A673 (cell line): ENCODE data around the gene FOXF1. TPM values are rescaled to one million over a fixed set of nuclear protein-coding genes. Genes with fewer than 3 reads are reported as not detected.

Source experiments
- BruUV-seq: library from RNA; stranded (reverse); fragments of 400-500 nt; replicated peaks from 2 replicates; lab custom pipeline; 2021; lab: Mats Ljungman, UMichigan
- CTCF ChIA-PET: fragments of 300-600 bp; sonication (Branson Sonifier 250); formaldehyde crosslinking; loops from one replicate; lab custom pipeline; 2022; ENCODE audit warnings: antibody characterized with exemption; lab: Charles Lee
- POLR2A ChIA-PET: fragments of 300-600 bp; sonication (Branson Sonifier 250); formaldehyde crosslinking; loops from one replicate; lab custom pipeline; 2022; ENCODE audit warnings: antibody characterized with exemption; ENCODE audit not compliant: low non-redundant PET; lab: Charles Lee
- DNase-seq: peaks from one replicate; pipeline ENCODE4 v3.0.0-alpha.2; 2015; ENCODE audit warnings: low spot score
- H3K27ac ChIP-seq: fragments of 200-600 bp; sonication (generic); 2 replicates; pipeline ENCODE4 v1.5.1; 2016; ENCODE audit warnings: mixed run types, low read depth, mild to moderate bottlenecking, mixed read lengths, antibody characterized with exemption, low read length; ENCODE audit not compliant: poor library complexity, severe bottlenecking
- H3K27me3 ChIP-seq: fragments of 200-600 bp; sonication (generic); replicated peaks from 2 replicates; pipeline ENCODE4 v1.6.1; 2017; ENCODE audit warnings: mixed run types, low read depth, mild to moderate bottlenecking, mixed read lengths, antibody characterized with exemption, low read length; ENCODE audit not compliant: insufficient read depth, poor library complexity
- H3K36me3 ChIP-seq: fragments of 200-600 bp; sonication (generic); 2 replicates; pipeline ENCODE4 v1.6.1; 2016; ENCODE audit warnings: mixed run types, mild to moderate bottlenecking, mixed read lengths, antibody characterized with exemption, low read length; ENCODE audit not compliant: insufficient read depth, poor library complexity, severe bottlenecking
- H3K4me1 ChIP-seq: fragments of 200-600 bp; sonication (generic); 2 replicates; pipeline ENCODE4 v1.6.1; 2017; ENCODE audit warnings: mixed run types, mild to moderate bottlenecking, mixed read lengths, antibody characterized with exemption, low read length; ENCODE audit not compliant: insufficient read depth, poor library complexity, severe bottlenecking
- H3K4me3 ChIP-seq: fragments of 200-600 bp; sonication (generic); 2 replicates; pipeline ENCODE4 v1.5.1; 2016; ENCODE audit warnings: low read depth, mixed run types, mild to moderate bottlenecking, mixed read lengths, low read length; ENCODE audit not compliant: poor library complexity, severe bottlenecking
- H3K9me3 ChIP-seq: fragments of 200-600 bp; sonication (generic); 2 replicates; pipeline ENCODE4 v1.6.1; 2016; ENCODE audit warnings: mixed run types, low read depth, mild to moderate bottlenecking, mixed read lengths, antibody characterized with exemption, low read length; ENCODE audit not compliant: poor library complexity, severe bottlenecking
- EZH2 ChIP-seq: fragments of 200-600 bp; sonication (generic); IDR thresholded peaks from 2 replicates; pipeline ENCODE4 v1.6.1; 2017; ENCODE audit warnings: borderline replicate concordance, low read depth, mild to moderate bottlenecking, mixed read lengths, antibody characterized with exemption, low read length; ENCODE audit not compliant: poor library complexity, severe bottlenecking
- intact Hi-C: fragments of 100-400 bp; cut with micrococcal nuclease; formaldehyde crosslinking; loops from one replicate; pipeline ENCODE4 v1.10.0; 2022; ENCODE audit not compliant: unreplicated experiment
- total RNA-seq: library from RNA; stranded (reverse); gene quantifications from 2 replicates; pipeline ENCODE4 v1.2.3, GENCODE V29; 2021
- TF ChIP-seq, protein P1 (sequence below): fragments of 300-800, 200-600 bp; sonication (generic); conservative IDR thresholded peaks from 2 replicates; pipeline ENCODE4 v1.5.1; 2017; ENCODE audit warnings: low read depth, mild to moderate bottlenecking, antibody characterized with exemption, low read length, moderate library complexity, mixed read lengths

FOXF1 gene
- total RNA-seq, 1 experiment from 2014 or later, result not detected

DNA sequence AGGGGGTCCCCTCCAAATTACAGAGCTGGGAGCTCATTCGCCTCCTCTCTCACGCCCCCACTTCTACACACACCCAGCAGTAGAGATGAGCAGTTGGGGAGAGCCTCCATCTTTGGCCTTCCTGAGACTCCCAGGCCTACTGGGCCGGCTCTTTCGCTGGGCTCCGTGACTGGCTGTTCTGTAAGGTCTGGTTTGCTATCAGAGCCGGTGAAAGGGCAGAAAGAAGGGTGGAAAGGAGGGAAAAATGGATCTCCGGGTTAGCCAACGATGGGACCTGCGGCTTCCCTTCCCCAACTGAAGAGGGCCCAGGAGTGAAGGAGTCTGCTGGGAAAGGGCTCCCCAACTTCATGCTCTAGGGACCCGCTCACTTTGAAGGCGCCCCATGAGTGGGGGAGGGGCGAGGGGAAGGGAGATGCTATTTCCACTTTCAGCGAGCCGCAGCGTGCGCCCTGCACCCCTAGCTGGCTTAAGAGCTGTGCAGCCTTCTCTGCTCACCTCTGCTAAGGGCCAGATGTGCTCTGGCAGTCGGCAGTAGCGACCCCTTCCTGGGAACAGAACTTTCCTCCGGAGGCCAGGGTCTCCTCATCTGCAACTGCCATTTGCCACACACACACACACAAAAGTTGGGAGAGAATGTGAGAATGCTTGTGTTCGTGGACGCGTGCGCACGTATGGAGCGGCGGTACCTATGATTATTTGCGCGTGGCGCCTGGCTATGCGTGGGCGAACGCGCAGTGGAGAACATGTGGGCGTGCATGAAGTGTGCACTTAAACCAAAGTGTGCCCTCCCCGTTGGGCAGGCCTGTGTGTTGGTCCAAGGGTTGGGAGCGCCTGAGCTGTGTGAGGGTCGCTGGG lies 2.9 kb upstream of the FOXF1 start:
- no peak for DNase-seq
- ChIA-PET CTCF (no interaction called here), POLR2A (no interaction called here)
- H3K27ac ChIP-seq, result no peak overlapping the region
- intact Hi-C loops, result no loop called here
- H3K4me3 ChIP-seq, result no peak overlapping the region
- no peaks in the 10 kb centered on the region for H3K9me3 ChIP-seq
- H3K27me3 ChIP-seq, result peaks cover 100% of the 10 kb centered on the region
- no TSS peak for BruUV-seq
- peak; percentile 62 for TF ChIP-seq EZH2
- TF ChIP-seq, protein P1, sequence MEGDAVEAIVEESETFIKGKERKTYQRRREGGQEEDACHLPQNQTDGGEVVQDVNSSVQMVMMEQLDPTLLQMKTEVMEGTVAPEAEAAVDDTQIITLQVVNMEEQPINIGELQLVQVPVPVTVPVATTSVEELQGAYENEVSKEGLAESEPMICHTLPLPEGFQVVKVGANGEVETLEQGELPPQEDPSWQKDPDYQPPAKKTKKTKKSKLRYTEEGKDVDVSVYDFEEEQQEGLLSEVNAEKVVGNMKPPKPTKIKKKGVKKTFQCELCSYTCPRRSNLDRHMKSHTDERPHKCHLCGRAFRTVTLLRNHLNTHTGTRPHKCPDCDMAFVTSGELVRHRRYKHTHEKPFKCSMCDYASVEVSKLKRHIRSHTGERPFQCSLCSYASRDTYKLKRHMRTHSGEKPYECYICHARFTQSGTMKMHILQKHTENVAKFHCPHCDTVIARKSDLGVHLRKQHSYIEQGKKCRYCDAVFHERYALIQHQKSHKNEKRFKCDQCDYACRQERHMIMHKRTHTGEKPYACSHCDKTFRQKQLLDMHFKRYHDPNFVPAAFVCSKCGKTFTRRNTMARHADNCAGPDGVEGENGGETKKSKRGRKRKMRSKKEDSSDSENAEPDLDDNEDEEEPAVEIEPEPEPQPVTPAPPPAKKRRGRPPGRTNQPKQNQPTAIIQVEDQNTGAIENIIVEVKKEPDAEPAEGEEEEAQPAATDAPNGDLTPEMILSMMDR, result no peak
- no peaks in the 10 kb centered on the region for H3K36me3 ChIP-seq
- peaks cover 9% of the 10 kb centered on the region for H3K4me1 ChIP-seq

GRCh38 chr16:86508028-86508946 lies 2.0 kb upstream of the FOXF1 start:
- BruUV-seq, result no TSS peak
- Histone ChIP-seq H3K36me3 (no peaks in the 10 kb centered on the region), H3K27me3 (peaks cover 100% of the 10 kb centered on the region), H3K27ac (no peak overlapping the region), H3K4me3 (no peak overlapping the region), H3K4me1 (peaks cover 9% of the 10 kb centered on the region), H3K9me3 (no peaks in the 10 kb centered on the region)
- peak; percentile 71 for TF ChIP-seq EZH2
- TF ChIP-seq, protein P1, result no peak
- intact Hi-C loops, result no loop called here
- CTCF ChIA-PET, result no interaction called here
- no peak for DNase-seq
- POLR2A ChIA-PET, result no interaction called here

- Histone ChIP-seq H3K27me3 (peaks cover 100% of the 10 kb centered on the region), H3K36me3 (no peaks in the 10 kb centered on the region), H3K4me3 (peak overlapping the region; percentile 33), H3K4me1 (peaks cover 9% of the 10 kb centered on the region), H3K27ac (no peak overlapping the region), H3K9me3 (no peaks in the 10 kb centered on the region)
- intact Hi-C loops, result no loop called here
- peak; percentile 36 for DNase-seq
- CTCF ChIA-PET, result no interaction called here
- TF ChIP-seq, protein P1, result no peak
- peak; percentile 35 for TF ChIP-seq EZH2
- no TSS peak for BruUV-seq
- POLR2A ChIA-PET, result no interaction called here
These were observed 1.2 kb upstream of the FOXF1 start for GRCh38 chr16:86508947-86509758.
